MM.1S (cell line): ENCODE data around the gene SLC24A3.

Source experiments
- CTCF ChIP-seq: fragments of 300-600 bp; sonication (generic); IDR thresholded peaks from 2 replicates; pipeline ENCODE4 v1.5.1; 2016; ENCODE audit warnings: antibody characterized with exemption, low read length, mixed read lengths
- EZH2 ChIP-seq: fragments of 300-600 bp; sonication (generic); optimal IDR thresholded peaks from 2 replicates; pipeline ENCODE3; 2017; ENCODE audit warnings: low read depth, mild to moderate bottlenecking, antibody characterized with exemption, low read length, mixed read lengths
- EZH2phosphoT487 ChIP-seq: fragments of 300-600 bp; sonication (generic); IDR thresholded peaks from 2 replicates; pipeline ENCODE4 v1.6.1; 2018; ENCODE audit warnings: antibody characterized with exemption, low read length

GRCh38 chr20:19593762-19594161 lies 381.3 kb downstream of the SLC24A3 start:
- no peak for TF ChIP-seq CTCF
- no peak for TF ChIP-seq EZH2phosphoT487
- TF ChIP-seq EZH2 = no peak
